Bone marrow (tissue), 2 donors: Measurements from ENCODE around the gene NAA38.

Experiments used
- DNase-seq, 2 donors: peaks; one replicate each; lab custom pipeline; 2025; lab: John Stamatoyannopoulos, UW

The NAA38 gene, protein sequence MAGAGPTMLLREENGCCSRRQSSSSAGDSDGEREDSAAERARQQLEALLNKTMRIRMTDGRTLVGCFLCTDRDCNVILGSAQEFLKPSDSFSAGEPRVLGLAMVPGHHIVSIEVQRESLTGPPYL

DNA sequence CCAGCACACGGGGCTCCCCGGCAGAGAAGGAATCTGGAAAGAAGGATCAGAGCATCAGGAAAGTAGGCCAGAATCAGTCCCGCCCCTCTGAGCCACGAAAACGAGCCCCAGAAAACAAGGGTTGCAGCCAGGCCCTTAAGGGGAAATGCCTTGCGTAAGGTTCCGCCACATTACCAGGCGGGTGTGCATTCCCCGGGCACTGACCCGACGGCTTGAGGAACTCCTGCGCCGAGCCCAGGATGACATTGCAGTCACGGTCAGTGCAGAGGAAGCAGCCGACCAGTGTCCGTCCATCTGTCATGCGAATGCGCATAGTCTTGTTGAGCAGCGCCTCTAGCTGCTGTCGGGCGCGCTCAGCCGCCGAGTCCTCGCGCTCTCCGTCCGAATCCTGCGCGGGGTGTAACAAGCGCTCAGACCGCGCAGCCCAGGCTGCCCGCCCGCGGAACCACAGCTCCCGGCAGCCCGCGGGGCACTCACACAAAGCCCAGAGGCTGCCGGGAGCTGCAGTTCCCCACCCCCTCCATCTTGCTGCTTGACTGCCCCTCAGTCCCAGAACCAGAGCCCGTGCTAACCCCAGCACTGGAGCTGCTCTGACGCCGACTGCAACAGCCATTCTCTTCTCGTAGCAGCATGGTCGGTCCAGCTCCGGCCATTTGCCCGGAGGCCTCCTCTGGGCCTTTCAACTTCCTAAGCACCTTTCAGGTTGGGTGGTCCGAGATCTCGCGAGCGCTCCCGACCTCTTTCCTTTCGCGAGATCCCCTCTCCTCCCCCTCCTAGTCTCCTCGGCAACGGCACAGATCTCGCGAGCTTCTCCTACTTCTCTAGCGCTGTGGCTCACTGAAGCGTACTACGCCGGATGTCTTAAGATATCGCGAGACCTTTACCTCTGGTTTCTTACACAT, at the start of gene NAA38:
TSS of gene NAA38 (minus strand) at position 749 of the 902 bp plus-strand sequence. CDS start at position 653, 96 bp downstream.
- DNase-seq: peak; percentile 91 to 99

DNA sequence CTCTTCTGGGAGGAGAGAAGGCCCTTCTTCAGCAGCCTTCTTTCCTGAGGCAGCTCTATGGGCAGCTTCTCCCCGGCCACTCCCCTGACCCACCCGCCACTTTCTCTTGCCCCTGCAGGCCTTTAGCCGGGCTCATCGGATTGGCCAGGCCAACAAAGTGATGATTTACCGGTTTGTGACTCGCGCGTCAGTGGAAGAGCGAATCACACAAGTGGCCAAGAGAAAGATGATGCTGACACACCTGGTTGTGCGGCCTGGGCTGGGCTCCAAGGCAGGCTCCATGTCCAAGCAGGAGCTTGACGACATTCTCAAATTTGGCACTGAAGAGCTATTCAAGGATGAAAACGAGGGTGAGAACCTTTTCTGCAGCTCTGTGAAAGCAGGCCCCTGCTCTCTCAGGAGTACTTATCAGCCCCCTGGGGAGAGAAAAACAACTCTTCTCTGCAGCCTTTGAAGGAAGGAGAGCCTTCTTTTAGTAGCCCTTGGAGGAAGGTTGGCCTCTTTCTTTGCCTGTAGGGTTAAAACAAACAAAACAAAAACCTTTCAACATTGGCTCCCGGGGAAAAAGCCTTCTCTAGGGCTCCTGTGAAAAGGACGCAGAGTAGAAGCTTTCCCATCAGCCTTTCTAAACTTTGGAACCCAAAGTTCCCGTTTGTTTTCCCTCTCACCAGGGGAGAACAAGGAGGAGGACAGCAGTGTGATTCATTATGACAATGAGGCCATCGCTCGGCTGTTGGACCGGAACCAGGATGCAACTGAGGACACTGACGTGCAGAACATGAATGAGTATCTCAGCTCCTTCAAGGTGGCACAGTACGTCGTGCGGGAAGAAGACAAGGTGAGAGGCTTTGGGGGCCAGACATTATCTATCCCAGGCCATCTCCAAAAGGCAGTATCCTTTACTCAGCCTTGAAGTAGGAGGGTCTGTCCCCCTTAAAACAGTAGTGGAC, 46.1 kb upstream of the NAA38 start:
- no peak for DNase-seq

DNA sequence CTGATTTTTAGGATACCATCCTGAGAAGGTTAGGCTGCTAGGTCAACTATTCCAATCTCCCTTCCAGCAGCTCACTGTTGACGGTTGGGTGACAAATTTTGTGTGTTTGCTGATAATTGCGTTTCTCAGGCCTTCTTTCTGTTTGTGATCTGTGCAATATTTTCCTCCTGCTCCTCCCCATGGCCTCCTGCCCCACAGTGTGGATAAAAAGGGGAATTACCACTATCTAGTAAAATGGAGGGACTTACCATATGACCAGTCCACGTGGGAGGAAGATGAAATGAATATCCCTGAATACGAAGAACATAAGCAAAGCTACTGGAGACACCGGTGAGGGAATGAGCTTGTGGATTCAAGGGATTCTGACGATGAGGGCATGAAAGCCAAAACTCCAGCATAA, 40.4 kb upstream of the NAA38 start:
- DNase-seq: peak in 1 of 2 donors; percentile 41

DNA sequence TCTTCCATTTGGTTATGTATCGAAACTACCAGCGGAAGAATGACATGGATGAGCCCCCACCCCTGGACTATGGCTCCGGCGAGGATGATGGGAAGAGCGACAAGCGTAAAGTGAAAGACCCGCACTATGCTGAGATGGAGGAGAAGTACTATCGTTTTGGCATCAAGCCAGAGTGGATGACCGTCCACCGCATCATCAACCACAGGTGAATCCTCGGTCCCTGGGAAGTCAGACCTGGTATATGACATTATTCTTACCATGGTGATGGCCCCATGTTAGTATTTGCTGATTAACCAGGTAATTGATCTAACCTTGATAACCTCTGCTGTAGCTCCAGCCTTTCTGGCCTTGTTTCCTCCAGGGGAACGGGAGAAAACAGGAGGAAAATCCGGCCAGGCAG, 39.7 kb upstream of the NAA38 start:
- DNase-seq: no peak

DNA sequence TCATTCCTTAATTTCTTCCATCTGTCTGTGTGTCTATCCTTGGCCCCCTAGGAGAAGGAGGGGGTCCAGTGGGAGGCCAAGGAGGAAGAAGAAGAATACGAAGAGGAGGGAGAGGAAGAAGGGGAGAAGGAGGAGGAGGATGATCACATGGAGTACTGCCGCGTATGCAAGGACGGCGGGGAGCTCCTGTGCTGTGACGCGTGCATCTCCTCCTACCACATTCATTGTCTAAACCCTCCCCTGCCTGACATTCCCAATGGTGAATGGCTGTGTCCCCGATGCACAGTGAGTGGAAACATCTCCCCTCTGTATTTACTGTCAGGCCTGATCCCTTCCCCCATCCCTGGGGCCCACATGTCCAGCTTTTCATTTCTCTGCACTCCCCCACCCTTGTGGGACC, 37.5 kb upstream of the NAA38 start:
- DNase-seq: no peak

DNA sequence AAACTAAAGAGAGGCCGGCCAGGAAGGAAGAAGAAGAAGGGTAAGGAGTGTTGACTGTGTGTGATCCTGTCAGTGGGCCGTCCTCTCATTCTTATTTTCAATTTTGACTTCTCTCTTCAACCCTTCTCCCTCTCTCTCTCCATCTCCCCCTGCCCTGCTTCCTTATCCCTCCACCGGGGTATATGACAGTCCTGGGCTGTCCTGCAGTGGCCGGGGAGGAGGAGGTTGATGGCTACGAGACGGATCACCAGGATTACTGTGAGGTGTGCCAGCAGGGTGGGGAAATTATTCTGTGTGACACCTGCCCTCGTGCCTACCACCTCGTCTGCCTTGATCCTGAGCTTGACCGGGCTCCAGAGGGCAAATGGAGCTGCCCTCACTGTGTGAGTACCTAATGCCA, 36.9 kb upstream of the NAA38 start:
- no peak for DNase-seq

DNA sequence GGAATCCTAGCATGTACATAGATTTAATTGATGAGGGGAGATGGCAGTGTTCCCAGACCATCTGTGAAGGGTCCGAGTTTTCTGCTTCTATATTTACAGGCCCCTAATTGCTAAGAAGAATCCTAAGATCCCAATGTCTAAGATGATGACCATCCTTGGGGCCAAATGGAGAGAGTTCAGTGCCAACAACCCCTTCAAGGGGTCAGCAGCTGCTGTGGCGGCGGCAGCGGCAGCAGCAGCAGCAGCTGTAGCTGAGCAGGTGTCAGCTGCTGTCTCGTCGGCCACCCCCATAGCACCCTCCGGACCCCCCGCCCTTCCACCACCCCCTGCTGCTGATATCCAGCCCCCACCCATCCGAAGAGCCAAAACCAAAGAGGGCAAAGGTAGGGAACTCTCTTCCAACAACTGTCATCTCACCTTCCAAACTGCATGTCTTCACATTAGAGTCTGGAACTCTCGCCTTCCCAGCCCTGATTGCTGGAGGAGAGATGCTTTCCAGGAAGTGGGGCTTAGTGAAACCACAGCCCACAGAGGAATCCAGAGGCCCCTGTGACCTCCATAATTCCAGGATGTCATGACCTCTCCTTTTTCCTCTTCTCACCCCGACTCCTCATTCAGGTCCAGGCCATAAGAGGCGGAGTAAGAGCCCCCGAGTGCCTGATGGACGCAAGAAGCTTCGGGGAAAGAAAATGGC, 36.0 kb upstream of the NAA38 start:
- DNase-seq: no peak

DNA sequence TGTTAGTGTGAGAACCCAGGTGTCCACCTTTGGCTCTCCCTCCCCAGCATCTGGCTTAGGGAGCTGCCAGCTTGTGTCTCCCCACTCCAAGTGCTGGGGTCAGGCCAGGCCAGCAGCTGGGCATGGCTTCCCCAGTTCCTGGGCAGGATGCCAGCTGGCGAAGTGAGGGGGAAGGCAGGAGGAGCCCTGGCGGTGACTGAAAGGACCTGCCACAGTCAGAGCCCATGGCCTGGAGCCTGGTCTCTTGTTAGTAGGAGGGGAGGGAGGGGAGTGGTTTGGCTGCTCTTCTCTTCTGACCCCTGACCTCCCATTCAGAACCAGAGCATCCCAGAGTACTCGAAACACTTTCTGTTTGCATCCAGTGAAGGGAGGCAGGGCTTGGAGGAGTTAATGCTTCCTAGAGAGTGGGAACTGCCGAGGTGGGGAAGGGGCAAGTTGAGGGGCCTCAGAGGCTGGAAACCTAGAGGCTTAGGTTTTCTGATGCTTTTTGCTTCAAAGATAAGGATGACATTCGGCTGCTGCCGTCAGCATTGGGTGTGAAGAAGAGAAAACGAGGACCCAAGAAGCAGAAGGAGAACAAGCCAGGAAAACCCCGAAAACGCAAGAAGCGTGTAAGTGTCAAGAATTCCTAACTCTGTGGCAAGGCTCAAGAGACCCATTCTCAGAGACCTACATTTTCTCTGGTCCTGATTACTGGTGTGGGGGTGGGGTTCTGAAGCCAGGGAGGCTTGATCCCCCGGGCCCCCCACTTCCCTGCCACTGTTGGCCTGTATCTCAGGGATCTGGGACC, 32.0 kb upstream of the NAA38 start:
- DNase-seq: peak; percentile 52 to 60

DNA sequence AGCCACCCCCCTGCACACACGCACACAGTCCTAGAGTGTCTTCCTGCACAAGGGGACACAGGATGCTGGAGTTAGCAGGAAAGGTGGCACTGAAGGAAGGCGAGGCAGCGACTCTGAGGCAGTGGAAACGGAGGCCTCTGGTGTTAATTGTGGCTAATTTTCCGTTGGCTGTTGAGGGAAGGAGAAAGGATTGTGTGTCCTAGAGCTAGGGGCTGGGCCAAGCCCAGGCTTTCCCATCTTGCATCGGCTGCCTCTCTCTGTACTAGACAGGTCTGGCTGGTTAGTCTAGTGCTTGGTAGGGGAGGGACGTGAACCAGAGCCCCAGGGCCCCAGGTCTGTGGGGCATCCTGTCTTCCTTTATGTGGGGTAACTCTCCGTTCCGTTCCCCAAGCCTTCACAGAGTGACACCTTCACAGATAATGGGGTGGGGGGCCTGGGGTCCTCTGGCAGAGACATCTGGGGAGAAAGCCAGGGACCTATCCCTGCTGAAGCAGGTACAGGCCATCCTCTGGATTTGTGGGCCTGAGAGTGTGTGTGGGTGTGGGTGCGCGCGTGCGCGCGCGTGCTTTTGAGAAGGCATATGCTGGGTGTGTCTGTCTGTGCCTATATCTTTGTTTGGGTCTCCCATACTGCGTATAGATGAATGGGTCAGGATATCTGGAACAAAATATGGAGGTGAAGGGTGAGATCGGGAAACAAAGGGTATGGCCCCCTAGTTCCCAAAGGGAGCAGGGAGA, 31.0 kb upstream of the NAA38 start, which contains the start of gene CHD3:
TSS of gene CHD3 (plus strand) at position 606 of the 737 bp plus-strand sequence. CDS start 212 bp downstream, outside the sequence.
- no peak for DNase-seq

DNA sequence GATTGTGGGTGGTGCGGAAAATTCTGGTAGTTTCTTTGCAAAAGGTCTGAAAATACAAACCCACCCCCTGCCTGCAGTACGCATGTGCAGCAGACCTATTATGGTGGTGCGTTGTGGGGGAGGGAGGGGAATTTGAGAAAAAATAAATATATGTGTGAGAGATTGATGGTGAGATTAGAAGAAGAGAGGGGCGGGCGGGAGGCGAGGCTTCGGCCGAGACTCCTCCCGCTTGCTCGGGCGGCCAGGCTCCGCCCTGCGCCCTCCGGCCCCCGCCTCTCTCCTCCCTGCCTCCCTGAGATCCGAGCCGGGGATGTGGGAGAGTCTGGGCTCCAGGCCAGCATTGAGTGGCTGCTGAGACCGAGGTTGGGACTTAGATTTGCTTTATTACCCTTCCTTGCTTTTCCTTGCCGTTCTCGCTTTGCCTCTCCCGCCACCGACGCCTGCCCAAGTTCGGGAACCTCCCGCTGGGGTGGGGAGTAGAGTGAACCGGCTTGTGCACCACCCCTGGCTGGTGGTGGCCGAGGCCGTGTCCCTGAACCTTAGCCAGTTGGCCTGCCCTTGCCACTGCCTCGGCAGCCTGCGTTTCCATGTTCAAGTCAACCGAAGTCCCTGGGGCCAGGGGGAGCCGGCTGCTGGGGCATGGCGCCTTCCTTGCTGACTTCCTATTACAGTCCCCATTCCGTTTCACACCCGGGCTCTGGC, 30.3 kb upstream of the NAA38 start:
- DNase-seq: peak; percentile 71 to 85

DNA sequence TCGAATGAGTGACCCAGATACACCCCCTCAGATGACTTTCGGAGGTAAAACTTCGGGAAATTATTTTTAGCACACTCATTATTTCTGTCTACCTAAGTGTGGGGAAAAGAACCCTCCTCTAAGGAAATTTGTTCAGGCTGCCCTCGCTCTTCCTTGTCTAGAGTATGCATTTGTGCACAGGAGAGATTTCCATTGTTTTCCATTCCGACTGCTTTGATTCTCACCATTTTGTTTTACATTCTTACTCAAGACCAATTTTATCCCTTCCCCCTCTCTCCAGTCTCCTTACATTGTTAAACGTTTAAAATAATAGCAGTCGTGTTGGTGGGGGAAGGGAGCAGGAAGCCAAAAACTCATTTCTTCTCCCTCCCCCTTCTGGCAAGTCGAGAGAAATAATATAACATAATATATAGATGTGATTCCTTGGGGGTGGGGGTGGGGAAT, 29.7 kb upstream of the NAA38 start:
- no peak for DNase-seq

DNA sequence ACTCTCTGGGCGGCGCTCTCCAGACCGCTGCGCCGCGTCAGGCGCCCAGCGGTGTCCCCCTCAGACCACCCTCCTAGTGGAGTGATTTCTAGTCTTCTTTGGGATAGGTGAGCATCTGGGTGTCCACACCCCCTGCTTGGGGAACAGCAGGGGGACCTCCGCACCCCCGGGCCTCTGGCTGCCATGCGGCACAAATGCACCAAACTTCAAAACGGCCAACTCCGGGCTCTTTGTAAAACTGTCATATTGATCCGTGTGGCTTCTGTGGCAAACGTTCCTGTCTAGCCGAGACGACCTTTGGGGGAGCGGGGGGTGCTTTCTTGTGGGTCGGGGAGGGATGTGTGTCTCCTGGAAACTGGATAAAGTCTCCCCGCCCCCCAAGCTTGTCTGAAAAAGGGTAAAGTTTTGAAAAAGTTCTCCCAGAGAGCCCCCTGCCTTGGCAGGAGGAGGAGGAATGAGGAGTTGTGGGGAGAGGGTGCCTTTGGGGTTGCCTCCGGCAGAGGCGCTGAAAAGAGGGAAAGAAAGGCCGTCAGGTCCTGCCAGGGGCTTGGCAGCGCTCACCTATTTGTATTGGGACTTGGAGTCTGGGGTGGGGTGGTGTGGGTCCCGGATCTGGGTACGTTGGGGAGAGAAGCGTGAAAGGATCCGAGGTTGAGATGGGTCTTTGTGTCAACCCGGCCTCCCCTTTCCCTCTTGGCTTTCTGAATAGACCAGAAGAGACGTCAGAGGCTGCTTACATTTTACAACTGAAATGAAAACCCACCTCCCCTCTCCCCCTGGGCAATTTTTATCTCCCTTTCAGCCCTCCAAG, 29.1 kb upstream of the NAA38 start:
- peak in 1 of 2 donors; percentile 20 for DNase-seq

DNA sequence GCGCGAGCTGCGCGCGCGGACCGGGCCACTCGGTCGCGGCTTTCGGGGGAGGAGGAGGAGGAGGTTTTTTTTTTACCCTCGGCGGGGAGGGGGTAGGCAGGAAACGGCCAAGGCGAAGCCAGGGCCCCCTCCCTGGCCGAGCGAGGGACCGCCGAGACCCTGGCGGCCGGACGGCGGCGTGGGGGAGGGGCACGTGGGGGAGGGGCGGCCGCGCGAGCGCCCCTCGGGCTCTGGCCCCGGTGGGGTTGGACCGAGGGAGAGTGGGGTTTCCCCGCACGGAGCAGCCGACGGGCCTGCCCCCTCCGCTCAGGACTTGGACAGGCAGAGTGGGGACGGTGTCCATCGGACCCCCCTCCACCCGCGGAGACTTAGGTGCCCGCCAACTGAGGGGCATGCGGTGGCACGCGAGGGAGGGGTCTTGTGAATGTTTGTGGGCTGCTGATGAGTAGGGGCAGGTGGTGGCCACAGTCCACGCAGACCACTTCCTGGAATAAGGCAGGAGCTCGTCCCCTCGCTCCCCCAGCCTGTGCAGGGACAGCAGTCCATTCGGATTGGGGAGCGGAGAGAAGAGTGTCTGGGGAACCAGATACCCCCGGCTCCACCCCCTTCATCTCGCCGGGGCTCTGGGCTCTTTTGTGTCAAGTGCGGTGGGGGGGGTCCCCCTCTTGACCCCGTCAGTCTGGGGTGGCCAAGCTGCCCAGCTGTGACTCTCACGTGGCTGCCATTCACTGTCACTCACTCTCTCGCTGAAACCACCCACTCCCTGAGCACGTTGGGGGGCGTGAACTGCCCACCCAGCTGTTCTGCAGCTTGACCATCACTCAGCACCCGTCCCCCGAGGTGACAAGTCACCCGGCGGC, 28.2 kb upstream of the NAA38 start:
- DNase-seq: peak in 1 of 2 donors; percentile 51

DNA sequence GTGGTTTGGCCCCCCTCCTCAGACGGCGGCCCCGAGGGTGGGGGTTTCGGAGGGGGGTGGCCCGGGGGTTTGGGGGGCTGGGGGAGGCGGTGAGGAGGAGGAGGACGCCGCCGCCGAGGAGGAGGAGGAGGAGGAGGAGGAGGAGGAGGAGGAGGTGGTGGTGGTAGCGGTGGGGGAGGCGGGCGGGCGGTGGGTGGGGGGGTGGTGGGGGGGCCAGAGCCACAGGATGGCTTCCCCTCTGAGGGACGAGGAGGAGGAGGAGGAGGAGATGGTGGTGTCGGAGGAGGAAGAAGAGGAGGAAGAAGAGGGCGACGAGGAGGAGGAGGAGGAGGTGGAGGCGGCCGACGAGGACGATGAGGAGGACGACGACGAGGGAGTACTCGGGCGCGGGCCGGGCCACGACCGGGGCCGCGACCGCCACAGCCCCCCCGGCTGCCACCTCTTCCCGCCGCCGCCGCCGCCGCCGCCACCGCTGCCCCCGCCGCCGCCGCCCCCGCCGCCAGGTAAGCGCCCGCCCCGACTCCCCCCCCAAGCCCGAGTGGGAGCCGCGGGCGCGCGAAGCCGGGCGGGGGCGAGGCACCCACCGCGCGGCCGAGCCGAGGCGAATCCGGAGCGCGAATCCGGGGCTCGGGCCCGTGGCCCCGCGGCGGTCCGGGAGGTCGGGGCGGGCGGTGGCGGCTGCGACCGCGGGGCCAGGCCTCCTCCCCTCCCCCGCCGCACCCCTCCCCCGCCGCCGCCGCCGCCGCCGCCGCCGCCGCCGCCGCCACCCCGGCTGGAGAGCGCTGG, 27.4 kb upstream of the NAA38 start:
- DNase-seq: no peak

DNA sequence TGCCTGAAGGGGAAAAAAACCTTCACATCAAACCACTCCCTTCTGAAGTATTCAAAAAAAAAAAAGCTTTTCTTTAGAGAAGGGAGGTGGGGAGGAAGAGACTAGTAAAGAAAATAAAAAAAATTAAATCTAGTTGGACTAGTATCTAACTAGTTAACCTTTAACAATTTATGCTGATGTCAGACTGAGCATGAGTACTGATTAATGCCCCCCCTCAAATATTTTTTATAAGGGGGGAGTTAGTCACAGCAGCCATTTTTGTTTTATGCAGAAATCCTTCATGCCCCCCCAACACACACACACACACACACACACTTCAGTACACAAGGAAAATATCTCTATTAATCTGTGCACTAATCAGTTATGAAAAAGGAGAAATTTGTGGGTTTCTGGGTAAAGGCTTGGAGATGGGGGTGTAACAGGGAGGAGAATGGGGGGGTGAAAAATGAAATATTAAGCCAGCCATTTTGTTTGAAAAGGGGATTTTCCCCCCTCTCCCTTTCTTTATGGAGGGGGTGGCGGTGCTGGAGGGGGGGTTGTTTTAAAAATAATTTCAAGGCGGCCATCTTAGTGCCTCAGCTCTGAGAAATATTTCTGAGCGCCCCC, 26.5 kb upstream of the NAA38 start:
- peak in 1 of 2 donors; percentile 13 for DNase-seq

DNA sequence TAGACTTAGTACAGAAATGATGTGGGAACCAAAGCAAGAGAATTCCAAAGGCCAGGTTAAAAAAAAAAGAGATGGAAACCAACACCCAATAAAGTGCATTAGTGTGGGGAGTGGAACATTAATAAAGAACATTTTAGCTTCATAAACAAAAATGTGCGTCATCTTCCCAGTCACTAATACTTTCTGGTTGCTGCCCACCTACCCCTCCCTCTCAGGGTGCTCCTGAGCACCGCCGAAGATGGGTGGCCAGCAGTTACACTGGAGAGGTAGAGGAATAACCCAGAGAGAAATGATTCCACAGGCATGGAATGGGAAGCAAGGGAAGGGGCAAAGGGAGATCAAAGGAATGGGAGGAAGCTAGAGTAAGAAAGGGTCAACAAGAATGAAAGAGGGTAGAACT, 25.3 kb upstream of the NAA38 start:
- DNase-seq: no peak
